Measurements from ENCODE around the gene HAND2.

HAND2 gene

DNA sequence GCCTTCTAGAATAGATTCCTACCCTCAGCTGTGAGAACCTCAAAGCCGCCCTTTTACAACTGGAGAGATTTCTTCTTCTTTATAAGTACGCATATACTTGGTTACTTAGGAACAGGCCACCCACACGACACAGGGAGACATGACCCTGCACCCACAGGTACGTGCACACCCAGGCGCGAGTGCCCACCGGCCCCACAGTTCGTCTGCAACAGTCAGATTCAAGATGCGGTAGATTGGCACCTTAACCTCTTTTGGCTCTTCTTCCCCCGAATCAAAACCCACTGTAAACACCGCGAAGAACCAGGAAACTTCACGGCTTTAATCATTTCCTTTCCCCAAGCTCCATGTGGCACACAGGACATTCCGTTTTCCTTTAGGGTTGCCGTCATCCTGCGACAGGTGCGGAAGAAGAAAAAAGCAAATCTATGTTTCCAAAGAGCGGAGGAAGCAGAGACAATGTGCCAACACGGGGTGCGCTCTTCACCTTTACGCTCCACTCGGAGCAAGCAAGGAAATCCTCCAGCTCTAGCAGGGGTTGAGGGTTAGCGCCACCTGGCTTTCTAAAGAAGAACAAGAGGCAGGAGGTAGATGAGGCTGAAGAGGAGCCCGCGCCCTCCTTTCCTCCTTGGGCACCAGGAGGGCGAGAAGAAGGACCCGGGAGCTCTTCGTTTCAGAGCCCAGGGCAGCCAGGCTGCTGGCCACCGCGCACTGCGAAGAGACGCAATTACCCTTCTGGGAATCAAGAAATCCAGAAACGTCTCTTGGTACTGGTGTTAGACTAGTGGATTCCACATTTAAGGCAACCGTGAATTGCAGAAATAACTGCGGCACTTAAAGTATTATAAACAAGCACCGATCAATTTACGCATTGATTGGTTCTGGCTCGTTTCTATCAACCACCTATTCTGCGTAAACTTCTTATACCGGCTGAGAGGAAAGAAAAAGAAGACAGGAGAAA, 35.7 kb downstream of the HAND2 start:
- TF ChIP-seq REST (IDR thresholded peaks at IDR 0.05; ENCODE audit: insufficient read depth in 1 of 2, low read depth in 2 of 2, low read length in 2 of 2) (no peak), SIN3A (IDR thresholded peaks at IDR 0.05; ENCODE audit: borderline replicate concordance, insufficient read depth, low read length) (no peak), POLR2AphosphoS5 (IDR thresholded peaks at IDR 0.05; ENCODE audit: low read depth, low read length) (no peak), TAF1 (IDR thresholded peaks at IDR 0.05; ENCODE audit: borderline replicate concordance, insufficient read depth, low read length) (no peak), FOXP2 (optimal IDR thresholded peaks at IDR 0.05; ENCODE audit: borderline replicate concordance, extremely low read depth, extremely low read length, insufficient read depth) (no peak)

DNA sequence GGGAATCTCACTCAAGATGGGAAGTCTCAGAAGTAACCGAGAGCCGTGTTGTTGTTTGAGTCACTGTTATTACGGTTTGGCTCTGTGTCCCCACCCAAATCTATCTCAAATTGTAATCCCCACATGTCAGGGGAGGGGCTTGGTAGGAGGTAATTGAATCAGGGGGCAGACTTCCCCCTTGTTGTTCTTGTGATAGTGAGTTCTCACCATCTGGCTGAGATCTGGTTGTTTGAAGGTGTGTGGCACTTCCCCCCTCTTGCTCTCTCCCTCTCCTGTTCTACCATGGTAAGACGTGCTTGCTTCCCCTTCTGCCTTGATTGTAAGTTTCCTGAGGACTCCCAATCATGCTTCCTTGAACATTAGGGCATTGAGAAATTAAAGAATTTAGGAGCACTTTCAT, 37.0 kb downstream of the HAND2 start:
- no peak for TF ChIP-seq SIN3A (IDR thresholded peaks at IDR 0.05; ENCODE audit: borderline replicate concordance, insufficient read depth, low read length)
- no peak for TF ChIP-seq REST (IDR thresholded peaks at IDR 0.05; ENCODE audit: insufficient read depth in 1 of 2, low read depth in 2 of 2, low read length in 2 of 2)
- TF ChIP-seq FOXP2 (optimal IDR thresholded peaks at IDR 0.05; ENCODE audit: borderline replicate concordance, extremely low read depth, extremely low read length, insufficient read depth), result no peak
- no peak for TF ChIP-seq TAF1 (IDR thresholded peaks at IDR 0.05; ENCODE audit: borderline replicate concordance, insufficient read depth, low read length)

DNA sequence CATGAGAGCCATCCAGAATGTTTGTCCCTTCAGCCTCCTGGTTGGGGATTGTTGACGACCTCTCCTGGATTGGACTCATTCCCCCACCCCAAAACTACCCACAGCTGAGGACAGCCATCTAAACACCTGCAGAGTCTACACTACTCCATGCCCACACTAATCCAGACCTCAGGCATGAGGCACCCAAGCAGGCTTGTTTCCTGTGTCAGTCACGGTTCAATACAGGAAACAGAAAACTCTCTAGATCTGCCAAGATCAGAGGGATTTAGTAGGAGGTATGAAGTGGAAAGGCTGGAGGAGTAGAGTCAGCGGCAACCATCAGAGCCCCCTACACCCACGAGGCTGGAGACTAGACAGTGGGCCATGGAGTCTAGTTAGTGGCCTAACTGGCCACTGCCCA, 37.7 kb downstream of the HAND2 start:
- no peak for TF ChIP-seq SIN3A (IDR thresholded peaks at IDR 0.05; ENCODE audit: borderline replicate concordance, insufficient read depth, low read length)
- TF ChIP-seq TAF1 (IDR thresholded peaks at IDR 0.05; ENCODE audit: borderline replicate concordance, insufficient read depth, low read length), result no peak
- no peak for TF ChIP-seq FOXP2 (optimal IDR thresholded peaks at IDR 0.05; ENCODE audit: borderline replicate concordance, extremely low read depth, extremely low read length, insufficient read depth)
- TF ChIP-seq REST (IDR thresholded peaks at IDR 0.05; ENCODE audit: insufficient read depth in 1 of 2, low read depth in 2 of 2, low read length in 2 of 2), result no peak
- TF ChIP-seq POLR2AphosphoS5 (IDR thresholded peaks at IDR 0.05; ENCODE audit: low read depth, low read length), result no peak

DNA sequence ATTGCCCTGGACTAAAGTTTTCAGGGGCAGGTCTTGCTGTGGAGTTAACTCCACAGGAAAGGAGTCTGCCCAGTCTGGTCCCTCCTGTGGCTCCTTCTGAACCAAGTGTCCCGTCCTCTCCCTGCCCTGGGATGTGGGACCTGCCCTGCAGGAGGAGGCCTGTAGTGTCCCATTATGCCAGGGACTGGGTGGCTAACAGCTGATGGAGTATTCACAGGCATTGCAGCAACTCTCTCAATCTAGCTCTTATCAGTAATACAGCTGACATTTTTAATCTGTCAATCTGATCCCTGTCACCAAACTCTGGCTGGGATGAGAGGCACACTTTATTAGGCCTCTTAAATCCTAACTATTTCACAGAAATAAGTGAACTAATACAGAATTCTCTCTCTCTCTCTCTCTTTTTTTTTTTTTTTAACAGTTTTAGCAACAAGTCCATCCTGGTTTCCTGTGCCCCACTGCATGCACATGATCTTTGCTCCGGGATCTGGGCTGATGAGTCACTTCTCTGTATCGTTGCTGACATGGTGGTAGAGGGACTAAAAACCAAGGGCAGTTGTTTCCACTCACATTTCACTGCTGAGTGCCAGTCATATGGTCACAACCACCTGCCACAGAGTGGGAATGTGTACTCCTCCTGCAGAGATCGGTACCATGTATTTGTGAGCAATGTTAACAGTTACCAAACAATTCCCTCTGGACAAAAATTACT, 39.1 kb downstream of the HAND2 start:
- no peak for TF ChIP-seq FOXP2 (optimal IDR thresholded peaks at IDR 0.05; ENCODE audit: borderline replicate concordance, extremely low read depth, extremely low read length, insufficient read depth)
- TF ChIP-seq SIN3A (IDR thresholded peaks at IDR 0.05; ENCODE audit: borderline replicate concordance, insufficient read depth, low read length), result no peak
- no peak for TF ChIP-seq REST (IDR thresholded peaks at IDR 0.05; ENCODE audit: insufficient read depth in 1 of 2, low read depth in 2 of 2, low read length in 2 of 2)
- no peak for TF ChIP-seq POLR2AphosphoS5 (IDR thresholded peaks at IDR 0.05; ENCODE audit: low read depth, low read length)
- no peak for TF ChIP-seq TAF1 (IDR thresholded peaks at IDR 0.05; ENCODE audit: borderline replicate concordance, insufficient read depth, low read length)

All from PFSK-1 (cell line).